ENCODE data around the gene CACNB4.
A peak's percentile ranks its signal among the peaks of the same experiment; 100 is the strongest.
"Not testable (repeated sequence)": the region's sequence is repeated elsewhere in the genome, so short reads cannot be mapped to it uniquely, and the experiment has no call there.

The CACNB4 gene

DNA sequence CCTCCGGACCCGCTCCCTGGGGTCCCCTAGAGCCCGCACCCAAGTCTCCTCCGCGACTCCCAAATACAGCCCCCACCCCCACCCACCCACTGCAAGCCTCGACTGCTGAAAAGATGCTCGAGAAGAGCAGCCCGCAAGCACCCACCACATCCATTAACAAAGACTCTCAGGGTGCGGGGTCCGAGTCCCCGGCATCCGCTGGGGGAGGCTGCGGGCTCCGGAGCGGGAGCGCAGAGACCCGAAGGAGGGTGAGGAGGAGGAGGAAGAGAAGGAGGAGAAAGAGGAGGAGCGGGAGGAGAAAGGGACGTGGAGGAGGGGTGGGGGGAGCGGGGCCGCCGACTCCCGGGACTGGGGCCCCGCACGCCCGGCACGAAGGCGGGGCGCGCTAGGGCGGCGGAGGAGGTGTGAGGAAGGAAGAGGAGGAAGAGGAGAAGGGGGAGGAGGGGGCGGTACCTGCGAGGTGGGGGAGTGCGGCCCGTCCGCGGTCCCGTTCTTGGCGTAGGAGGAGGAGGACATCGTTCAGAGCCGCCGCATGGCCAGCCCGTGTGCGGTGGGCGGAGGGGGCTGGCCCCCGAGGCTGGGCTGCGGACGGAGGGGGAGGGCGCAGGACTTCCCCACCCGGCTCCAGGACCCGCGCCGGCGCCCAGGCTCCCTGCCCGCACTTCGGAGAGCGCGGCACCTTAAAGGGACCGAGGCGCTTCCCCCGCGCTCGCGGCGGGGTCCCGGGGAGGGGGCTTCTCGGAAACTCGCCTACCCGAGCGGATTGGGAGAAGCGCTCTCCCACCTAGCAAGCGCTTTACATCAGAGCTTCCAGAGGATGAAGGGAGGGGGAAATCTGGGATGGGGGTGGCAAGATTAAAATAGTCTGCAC, at the start of gene CACNB4:
Gene CACNB4, minus strand, starts transcription at position 549 of the 871 bp plus-strand sequence.
- no peak for DNase-seq

DNA sequence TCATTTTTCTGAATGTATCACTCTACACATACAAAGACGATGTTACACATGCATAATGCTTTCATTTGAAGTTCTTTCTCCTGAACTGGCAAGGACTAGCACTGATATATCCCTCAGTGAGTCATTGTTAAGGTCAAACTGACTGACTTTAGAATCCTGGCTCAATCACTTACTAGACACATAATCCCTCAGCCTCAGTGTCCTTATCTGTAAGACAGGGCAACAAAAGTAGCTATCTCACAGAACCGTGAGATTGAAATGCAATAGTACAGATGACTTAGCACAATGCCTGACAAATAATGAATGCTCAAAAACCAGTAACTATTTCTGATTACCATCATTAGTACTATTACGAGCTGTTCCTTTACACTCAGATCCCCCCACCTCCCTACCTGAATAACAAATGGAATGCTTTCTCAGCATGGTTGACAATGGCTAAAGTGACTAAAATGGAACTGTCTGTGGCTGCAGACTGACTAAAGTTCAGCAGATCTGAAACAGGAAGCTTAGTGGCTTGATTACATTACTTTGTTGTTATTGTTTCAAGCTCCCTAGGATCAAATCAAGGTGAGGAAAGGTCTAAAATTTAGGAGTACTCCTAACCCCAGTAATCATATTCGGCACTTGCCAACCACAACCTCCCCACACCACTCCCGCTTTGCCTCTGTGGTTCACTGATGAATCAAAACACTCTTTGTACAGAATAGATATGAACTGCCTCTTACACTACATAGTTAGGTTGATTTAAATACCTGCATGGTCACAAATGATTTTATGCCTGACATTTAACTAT, 35.8 kb upstream of the CACNB4 start:
- no peak for DNase-seq

GRCh38 chr2:152132306-152132705, 33.5 kb upstream of the CACNB4 start:
- no peak for DNase-seq

DNA sequence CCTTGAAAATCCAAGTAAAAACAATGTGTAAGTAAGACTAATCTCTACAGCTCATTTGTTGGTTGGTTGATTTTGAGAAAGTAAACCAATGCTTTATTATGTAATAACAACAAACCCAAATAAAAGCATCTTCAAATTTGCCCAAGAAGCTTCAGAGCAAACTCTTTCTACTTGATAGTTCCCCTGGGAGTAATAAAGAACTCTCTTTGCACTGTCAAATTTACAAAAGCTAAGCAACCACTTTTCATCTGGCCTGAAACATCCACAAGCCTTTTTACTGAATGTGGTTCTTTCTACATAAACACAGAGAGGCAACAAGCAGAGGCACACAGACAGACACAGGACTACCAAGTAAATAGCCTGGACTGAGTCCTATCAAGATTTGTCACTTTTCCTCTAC, 28.8 kb upstream of the CACNB4 start:
- DNase-seq = no peak

DNA sequence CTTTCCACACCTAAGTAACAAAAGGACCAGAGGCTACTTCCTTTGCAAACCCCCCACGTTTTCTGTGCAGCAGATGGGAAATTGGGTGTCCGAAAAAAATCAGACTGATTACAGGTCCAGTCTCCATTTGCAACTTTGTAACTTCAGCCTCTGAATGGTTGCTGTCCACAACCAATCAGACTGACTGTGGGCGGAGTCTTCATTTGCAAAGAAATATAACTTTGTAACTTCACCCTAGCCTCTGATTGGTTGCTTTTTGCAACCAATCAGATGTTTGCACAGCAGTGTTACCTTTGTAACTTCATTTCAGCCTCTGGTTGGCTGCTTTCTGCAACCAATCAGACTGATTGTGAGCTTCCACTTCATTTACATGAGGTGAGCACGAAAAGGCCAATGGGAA, 27.8 kb upstream of the CACNB4 start:
- no peak for DNase-seq

- no peak for DNase-seq
These were observed 23.3 kb upstream of the CACNB4 start for GRCh38 chr2:152122161-152122560.

- DNase-seq = no peak
These were observed 21.6 kb upstream of the CACNB4 start for GRCh38 chr2:152120430-152120829.

GRCh38 chr2:152115952-152116351, 17.1 kb upstream of the CACNB4 start:
- no peak for DNase-seq

DNA sequence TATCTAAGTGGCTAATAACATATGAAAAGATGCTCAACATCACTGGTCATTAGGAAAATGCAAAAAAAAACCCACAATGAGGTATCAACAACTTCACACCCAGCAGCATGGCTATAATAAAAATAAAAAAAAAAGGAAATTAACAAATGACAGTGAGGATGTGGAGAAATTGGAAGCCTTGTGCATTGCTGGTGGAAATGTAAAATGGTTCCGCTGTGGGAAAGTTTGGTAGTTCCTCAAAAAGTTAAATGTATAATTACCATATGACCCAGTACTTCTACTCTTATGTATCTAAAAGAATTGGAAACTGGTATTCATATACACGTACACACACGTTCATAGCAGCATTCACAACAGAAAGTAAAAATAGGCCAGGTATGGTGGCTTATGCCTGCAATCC, 15.5 kb upstream of the CACNB4 start:
- no peak for DNase-seq

- DNase-seq = not testable (repeated sequence)
These were observed 8.3 kb upstream of the CACNB4 start for GRCh38 chr2:152107140-152107539.

DNA sequence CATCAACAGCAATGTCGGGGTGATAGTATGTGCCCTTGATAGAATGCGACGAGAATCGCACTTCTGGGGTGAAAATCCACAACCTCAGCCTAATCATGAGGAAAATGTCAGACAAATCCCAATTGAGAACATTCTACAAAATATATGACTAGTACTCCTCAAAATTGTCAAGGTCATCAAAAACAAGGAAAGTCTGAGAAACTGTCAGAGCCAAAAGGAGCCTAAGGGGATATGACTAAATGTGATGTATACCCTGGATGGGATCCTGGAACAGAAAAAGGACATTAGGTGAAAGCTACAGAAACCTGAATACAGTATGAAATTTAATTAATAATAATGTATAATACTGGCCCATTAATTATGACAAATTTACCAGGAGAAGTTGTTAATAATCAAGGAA, 7.6 kb upstream of the CACNB4 start:
- DNase-seq = no peak

DNA sequence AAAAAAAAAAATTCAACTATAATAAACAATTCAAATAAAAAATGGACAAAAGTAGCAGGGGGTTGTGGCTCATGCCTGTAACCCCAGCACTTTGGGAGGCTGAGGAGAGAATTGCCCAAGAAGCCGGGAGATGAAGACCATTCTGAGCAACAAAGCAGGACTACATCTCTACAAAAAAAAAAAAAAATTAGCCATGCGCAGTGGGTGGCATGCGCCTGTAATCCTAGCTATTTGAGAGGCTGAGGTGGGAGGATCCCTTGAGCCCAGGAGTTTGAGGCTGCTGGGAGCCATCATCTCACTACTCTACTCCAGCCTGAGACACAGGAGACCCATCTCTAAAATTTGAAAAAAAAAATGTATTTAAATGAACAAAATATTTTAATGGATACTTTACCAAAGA, 4.4 kb upstream of the CACNB4 start:
- no peak for DNase-seq

GRCh38 chr2:152100961-152101360, 2.1 kb upstream of the CACNB4 start:
- no peak for DNase-seq

DNA sequence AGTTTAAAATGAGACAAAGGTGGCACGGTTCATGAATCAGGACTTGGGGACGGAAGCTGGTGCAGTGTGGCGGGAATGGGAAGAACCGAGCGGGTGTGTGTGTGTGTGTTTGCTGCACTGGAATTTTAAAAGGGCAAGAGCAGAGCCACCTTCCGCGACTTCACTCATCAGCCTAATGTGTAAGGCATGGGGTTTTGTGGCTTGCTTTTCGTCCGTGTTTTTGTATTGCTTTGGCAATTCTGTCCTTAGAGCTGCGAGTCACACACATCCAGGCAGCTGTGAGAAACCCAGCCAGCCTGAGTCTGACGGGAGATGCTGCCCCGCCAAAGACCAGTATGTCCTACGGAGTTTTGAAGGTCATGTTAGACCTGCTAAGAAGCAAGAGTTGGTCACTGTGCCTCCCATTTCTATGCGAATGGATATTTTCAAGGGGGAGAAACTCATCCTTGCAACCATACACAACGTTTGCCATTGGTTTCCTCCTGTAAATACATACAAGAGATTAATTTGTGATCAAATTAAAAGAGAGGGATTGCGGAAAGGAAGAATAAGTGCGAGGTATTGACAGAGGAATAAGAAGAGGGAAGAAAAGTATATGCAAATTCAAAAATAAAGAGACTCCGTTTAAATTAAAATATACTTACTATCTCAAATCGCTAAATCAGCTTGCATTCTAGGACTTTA, 665 bp upstream of the CACNB4 start:
- DNase-seq = no peak

- DNase-seq = no peak
These were observed 896 bp downstream of the CACNB4 start for GRCh38 chr2:152097801-152098495.

- no peak for DNase-seq
These were observed 1.5 kb downstream of the CACNB4 start for GRCh38 chr2:152097290-152097800.

- no peak for DNase-seq
These were observed 3.7 kb downstream of the CACNB4 start for GRCh38 chr2:152095146-152095545.

DNA sequence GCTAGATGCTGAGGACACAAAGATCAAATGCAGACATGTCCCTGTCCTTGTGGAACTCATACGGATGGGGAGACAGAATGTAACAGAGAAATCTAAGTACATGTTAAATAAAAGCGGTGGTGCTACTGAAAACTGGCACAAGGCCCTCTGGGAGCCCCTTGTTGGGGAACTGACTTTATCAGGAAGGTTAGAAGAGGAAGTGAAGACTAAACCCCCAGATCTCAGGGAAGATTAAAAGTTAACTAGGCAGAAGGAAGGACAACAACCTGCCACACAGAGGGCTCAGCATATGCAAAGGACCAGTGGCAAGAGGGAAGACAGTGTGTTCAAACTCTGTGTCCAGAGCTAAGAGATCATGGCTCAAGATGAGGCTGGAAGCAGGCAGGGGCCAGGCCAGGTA, 4.8 kb downstream of the CACNB4 start:
- no peak for DNase-seq

DNA sequence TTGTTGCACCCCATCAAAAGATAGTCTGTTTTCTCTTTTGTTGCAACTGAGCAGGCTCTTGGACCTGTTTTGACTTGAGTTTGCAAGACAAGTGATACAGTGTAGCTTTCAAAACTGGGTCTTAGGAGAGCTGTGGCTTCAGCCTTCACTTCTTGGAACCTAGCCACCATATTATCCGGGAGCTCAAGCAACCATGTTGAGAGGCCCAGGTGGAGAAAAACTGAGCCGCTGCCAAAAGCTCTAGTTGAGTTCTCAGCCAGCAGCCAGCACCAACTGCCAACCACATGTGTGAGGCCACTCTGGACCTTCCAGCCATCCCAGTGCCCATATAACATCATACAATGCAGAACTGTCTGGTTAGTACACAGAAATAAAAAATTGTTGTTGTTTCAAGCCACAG, 5.4 kb downstream of the CACNB4 start:
- DNase-seq = peak; percentile 71

- no peak for DNase-seq
These were observed 6.7 kb downstream of the CACNB4 start for GRCh38 chr2:152092095-152092494.

DNA sequence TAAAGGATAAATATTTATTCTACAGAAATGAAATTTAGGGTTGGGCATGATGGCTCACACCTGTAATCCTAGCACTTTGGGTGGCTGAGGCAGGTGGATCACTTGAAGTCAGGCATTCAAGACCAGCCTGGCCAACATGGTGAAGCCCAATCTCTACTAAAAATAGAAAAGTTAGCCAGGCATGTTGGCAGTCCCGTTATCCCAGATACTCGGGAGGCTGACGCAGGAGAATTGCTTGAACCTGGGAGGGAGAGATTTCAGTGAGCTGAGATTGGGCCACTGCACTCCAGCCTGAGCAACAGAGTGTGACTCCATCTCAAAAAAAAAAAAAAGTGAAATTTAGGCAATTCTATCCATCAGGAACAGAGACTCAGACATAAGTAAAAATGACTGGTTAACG, 8.1 kb downstream of the CACNB4 start:
- not testable (repeated sequence) for DNase-seq

DNA sequence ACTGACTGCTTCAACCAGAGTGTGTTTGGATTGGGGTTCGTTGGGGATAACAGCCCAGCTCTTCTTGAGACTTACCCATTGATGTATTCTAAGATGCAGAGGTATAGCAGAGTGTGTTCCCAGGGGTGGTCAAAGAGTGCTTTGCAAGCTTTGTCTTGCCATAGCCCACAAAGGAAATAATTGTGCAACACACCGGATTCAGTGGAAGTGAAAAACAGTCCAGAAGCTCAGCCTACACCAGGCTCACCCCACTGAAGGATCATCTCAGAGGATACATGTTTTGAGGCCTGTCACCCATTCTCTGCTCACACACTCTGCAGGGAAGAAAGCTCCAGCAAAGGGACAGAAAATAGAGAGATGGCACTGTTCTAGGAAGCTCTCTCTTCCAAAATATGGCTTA, 9.6 kb downstream of the CACNB4 start:
- no peak for DNase-seq

DNA sequence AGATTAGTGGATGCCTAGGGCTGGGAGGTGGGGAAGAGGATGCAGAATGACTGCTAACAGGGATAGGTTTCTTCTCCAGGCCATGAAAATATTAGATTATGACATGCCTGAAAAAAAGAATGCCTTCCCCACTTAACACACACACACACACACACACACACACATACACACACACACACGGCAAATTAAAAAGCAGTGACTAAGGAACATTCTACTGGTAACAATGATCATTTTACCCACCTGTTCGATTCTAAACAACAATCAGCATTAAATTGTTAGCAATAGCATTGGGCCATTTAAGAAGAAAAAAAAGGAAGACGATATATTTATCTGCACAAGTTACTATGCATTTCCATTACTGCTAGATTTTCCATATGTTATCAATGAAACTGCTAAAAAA, 10.8 kb downstream of the CACNB4 start:
- DNase-seq = no peak
